Neuronal stem cell (in vitro differentiated cells): ENCODE data around the gene PGP.
A peak's percentile ranks its signal among the peaks of the same experiment; 100 is the strongest.

Experiments
- DNase-seq: peaks from one replicate; pipeline ENCODE4 v3.0.0-alpha.2; 2013; ENCODE audit warnings: low spot score
- H2AFZ ChIP-seq: one replicate; pipeline ENCODE4 v1.6.1; 2013; ENCODE audit warnings: mild to moderate bottlenecking, low read length, inconsistent platforms
- H2AK5ac ChIP-seq: 2 replicates; pipeline ENCODE4 v1.6.1; 2013; ENCODE audit warnings: low read depth, mild to moderate bottlenecking, inconsistent platforms, low read length, moderate library complexity, mixed read lengths
- H2BK120ac ChIP-seq: 2 replicates; pipeline ENCODE4 v1.6.1; 2013; ENCODE audit warnings: low read depth, mild to moderate bottlenecking, inconsistent platforms, low read length, moderate library complexity, mixed read lengths
- H2BK12ac ChIP-seq: one replicate; pipeline ENCODE4 v1.6.1; 2013; ENCODE audit warnings: low read length, inconsistent platforms
- H2BK15ac ChIP-seq: 2 replicates; pipeline ENCODE4 v1.6.1; 2013; ENCODE audit warnings: mild to moderate bottlenecking, low read length, inconsistent platforms, mixed read lengths
- H2BK5ac ChIP-seq: one replicate; pipeline ENCODE4 v1.6.1; 2013; ENCODE audit warnings: inconsistent platforms, mild to moderate bottlenecking, low read length, moderate library complexity
- H3K14ac ChIP-seq: one replicate; pipeline ENCODE4 v1.6.1; 2013; ENCODE audit warnings: low read length, inconsistent platforms
- H3K18ac ChIP-seq: 2 replicates; pipeline ENCODE4 v1.6.1; 2013; ENCODE audit warnings: low read length, inconsistent platforms
- H3K23ac ChIP-seq: 2 replicates; pipeline ENCODE4 v1.6.1; 2013; ENCODE audit warnings: low read depth, mild to moderate bottlenecking, mixed read lengths, low read length, inconsistent platforms; ENCODE audit not compliant: poor library complexity
- H3K27ac ChIP-seq: replicated peaks from 3 replicates; pipeline ENCODE4 v1.5.1; 2013; ENCODE audit warnings: low read length, inconsistent platforms
- H3K27me3 ChIP-seq, 3 experiments: 2 replicates each; pipeline ENCODE4 v1.6.1; 2013; ENCODE audit warnings: low read length in 3 of 3, mild to moderate bottlenecking in 2 of 3, inconsistent platforms in 1 of 3, low read depth in 1 of 3, mixed read lengths in 1 of 3, moderate library complexity in 1 of 3; ENCODE audit not compliant: control insufficient read depth in 3 of 3, insufficient read depth in 3 of 3
- H3K36me3 ChIP-seq, 2 donors: replicated peaks in 1 of 2; 2 replicates each; pipeline ENCODE4 v1.6.1; 2013; ENCODE audit warnings: low read length in 2 of 2; ENCODE audit not compliant: control insufficient read depth in 2 of 2, insufficient read depth in 2 of 2
- H3K4ac ChIP-seq: 2 replicates; pipeline ENCODE4 v1.6.1; 2013; ENCODE audit warnings: inconsistent platforms, mild to moderate bottlenecking, low read length, moderate library complexity
- H3K4me1 ChIP-seq, 2 donors: 1 replicate in 1 of 2; 2 replicates in 1 of 2; pipeline ENCODE4 v1.6.1; 2013; ENCODE audit warnings: low read length in 2 of 2, low read depth in 1 of 2; ENCODE audit not compliant: control insufficient read depth in 2 of 2, insufficient read depth in 1 of 2
- H3K4me2 ChIP-seq: one replicate; pipeline ENCODE4 v1.6.1; 2013; ENCODE audit warnings: mild to moderate bottlenecking, low read length, inconsistent platforms; ENCODE audit not compliant: insufficient read depth, poor library complexity, severe bottlenecking
- H3K4me3 ChIP-seq, 2 donors: 2 replicates each; pipeline ENCODE4 v1.5.1; 2013; ENCODE audit warnings: low read length in 2 of 2, mild to moderate bottlenecking in 2 of 2, inconsistent platforms in 1 of 2, moderate library complexity in 1 of 2
- H3K79me1 ChIP-seq: one replicate; pipeline ENCODE4 v1.6.1; 2013; ENCODE audit warnings: low read depth, mild to moderate bottlenecking, inconsistent platforms, low read length, moderate library complexity
- H3K9ac ChIP-seq: one replicate; pipeline ENCODE4 v1.6.1; 2013; ENCODE audit warnings: mild to moderate bottlenecking, low read depth, low read length, inconsistent platforms; ENCODE audit not compliant: poor library complexity
- H3K9me3 ChIP-seq, 2 donors: replicated peaks in 1 of 2; 2 replicates each; pipeline versions ENCODE3 to v1.6.1; 2013; ENCODE audit warnings: low read length in 2 of 2, mild to moderate bottlenecking in 2 of 2, inconsistent platforms in 1 of 2, low read depth in 1 of 2, mixed read lengths in 1 of 2, moderate library complexity in 1 of 2; ENCODE audit not compliant: control insufficient read depth in 2 of 2, insufficient read depth in 1 of 2
- H4K8ac ChIP-seq: one replicate; pipeline ENCODE4 v1.6.1; 2013; ENCODE audit warnings: low read depth, mild to moderate bottlenecking, inconsistent platforms, low read length, moderate library complexity
- H4K91ac ChIP-seq: one replicate; pipeline ENCODE4 v1.6.1; 2013; ENCODE audit warnings: low read length, low read depth, mild to moderate bottlenecking, inconsistent platforms; ENCODE audit not compliant: poor library complexity
- WGBS, 2 donors: extraction: QIAGEN DNeasy Blood & Tissue Kit; methylation state at CpG; one replicate each; pipeline ENCODE4 v1.1.7; 2013; ENCODE audit warnings: missing lambda C conversion rate in 2 of 2, mixed read lengths in 1 of 2; ENCODE audit not compliant: insufficient read length in 2 of 2, insufficient replicate concordance in 1 of 2; ENCODE audit errors: extremely low coverage in 2 of 2; 5-methylcytosine and 5-hydroxymethylcytosine counted together

The PGP gene

DNA sequence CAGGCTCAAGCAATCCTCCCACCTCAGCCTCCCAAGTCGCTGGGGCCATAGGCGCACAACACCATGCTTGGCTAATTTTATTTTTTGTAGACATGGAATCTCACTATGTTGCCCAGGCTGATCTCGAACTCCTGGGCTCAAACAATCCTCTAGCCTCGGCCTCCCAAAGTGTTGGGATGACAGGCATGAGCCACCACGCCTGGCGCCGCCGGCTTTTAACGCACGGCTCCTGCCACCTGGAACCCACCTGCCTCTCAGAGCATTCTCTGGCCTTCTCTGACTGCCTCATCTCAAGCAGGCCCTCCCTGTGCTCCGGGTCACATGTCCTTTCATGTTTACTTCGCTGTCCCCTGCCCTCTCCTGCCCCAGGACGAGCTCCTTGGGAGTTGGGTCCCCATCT is 28.6 kb downstream of the PGP start:
- WGBS, 2 donors = no CpG with 5 or more reads among the region's 13 CpGs
- Histone ChIP-seq H3K4me1 (peaks cover 3 to 6% of the 10 kb centered on the region in 2 donors), H3K18ac (no peak overlapping the region), H2BK12ac (no peak overlapping the region), H2AFZ (no peak overlapping the region), H2BK5ac (no peak overlapping the region), H4K8ac (no peak overlapping the region), H3K9me3 (no peaks in the 10 kb centered on the region), H2AK5ac (no peak overlapping the region), H3K4me3 (no peak overlapping the region), H3K27ac (no peak overlapping the region), H3K27me3 (no peaks in the 10 kb centered on the region), H3K36me3 (peaks cover 3 to 18% of the 10 kb centered on the region in 2 donors), H3K4me2 (no peak overlapping the region), H3K14ac (no peak overlapping the region), H4K91ac (no peak overlapping the region), H3K9ac (no peak overlapping the region), H2BK15ac (no peak overlapping the region), H3K4ac (no peak overlapping the region), H2BK120ac (no peak overlapping the region), H3K79me1 (no peaks in the 10 kb centered on the region), H3K23ac (peak overlapping the region; percentile 31)
- DNase-seq = no peak

- no peak for DNase-seq
- WGBS, 2 donors = no CpG with 5 or more reads among the region's 20 CpGs
- no peak overlapping the region for H2AK5ac ChIP-seq
- H3K36me3 ChIP-seq = peaks cover 3 to 18% of the 10 kb centered on the region in 2 donors
- H3K23ac ChIP-seq = peak overlapping the region; percentile 89
- H3K27me3 ChIP-seq = no peaks in the 10 kb centered on the region
- H3K9me3 ChIP-seq = no peaks in the 10 kb centered on the region
- H2AFZ ChIP-seq = no peak overlapping the region
- H2BK15ac ChIP-seq = no peak overlapping the region
- H2BK12ac ChIP-seq = no peak overlapping the region
- peaks cover 2% of the 10 kb centered on the region for H3K79me1 ChIP-seq
- no peak overlapping the region for H3K4me3 ChIP-seq
- H2BK120ac ChIP-seq = no peak overlapping the region
- H3K4me1 ChIP-seq = peaks cover 1 to 3% of the 10 kb centered on the region in 2 donors
- H3K9ac ChIP-seq = peak overlapping the region; percentile 30
- H4K91ac ChIP-seq = no peak overlapping the region
- H3K18ac ChIP-seq = no peak overlapping the region
- no peak overlapping the region for H4K8ac ChIP-seq
- no peak overlapping the region for H3K4me2 ChIP-seq
- no peak overlapping the region for H3K4ac ChIP-seq
- H3K14ac ChIP-seq = no peak overlapping the region
- H2BK5ac ChIP-seq = no peak overlapping the region
- no peak overlapping the region for H3K27ac ChIP-seq
These were observed 29.7 kb downstream of the PGP start for GRCh38 chr16:2184962-2185361.

DNA sequence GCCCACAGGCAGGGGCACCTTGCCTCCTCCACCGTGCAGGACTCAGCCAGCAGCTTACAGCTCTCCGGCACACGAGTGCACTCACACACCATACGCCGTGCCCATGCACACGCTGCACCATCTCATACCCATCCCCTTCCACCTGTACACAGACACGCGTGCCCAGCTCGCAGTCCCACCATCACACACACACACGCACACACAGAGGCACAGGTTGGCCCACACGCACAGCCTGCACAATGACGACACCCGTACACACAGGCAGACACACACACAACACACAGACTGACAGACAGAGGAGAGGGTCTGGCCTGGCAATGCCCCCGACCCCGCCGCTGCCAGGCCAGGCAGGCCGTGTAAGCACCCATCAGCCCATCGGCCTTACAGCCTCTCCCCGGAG is 30.3 kb downstream of the PGP start:
- peaks cover 0 to 3% of the 10 kb centered on the region in 2 donors for H3K4me1 ChIP-seq
- H3K27me3 ChIP-seq = no peaks in the 10 kb centered on the region
- no peak overlapping the region for H2BK120ac ChIP-seq
- no peak overlapping the region for H3K9ac ChIP-seq
- no peak overlapping the region for H3K18ac ChIP-seq
- no CpG with 5 or more reads among the region's 19 CpGs for WGBS, 2 donors
- H2AK5ac ChIP-seq = no peak overlapping the region
- peak overlapping the region in 1 of 2 donors; percentile 8 for H3K4me3 ChIP-seq
- peaks cover 2% of the 10 kb centered on the region for H3K79me1 ChIP-seq
- no peak overlapping the region for H2BK15ac ChIP-seq
- peaks cover 3 to 18% of the 10 kb centered on the region in 2 donors for H3K36me3 ChIP-seq
- no peak overlapping the region for H2AFZ ChIP-seq
- peak overlapping the region; percentile 53 for H2BK5ac ChIP-seq
- no peak overlapping the region for H3K4me2 ChIP-seq
- no peak overlapping the region for H3K14ac ChIP-seq
- H3K23ac ChIP-seq = peak overlapping the region; percentile 22
- H4K8ac ChIP-seq = no peak overlapping the region
- no peak overlapping the region for H2BK12ac ChIP-seq
- H3K27ac ChIP-seq = no peak overlapping the region
- no peak overlapping the region for H3K4ac ChIP-seq
- no peaks in the 10 kb centered on the region for H3K9me3 ChIP-seq
- no peak for DNase-seq
- H4K91ac ChIP-seq = peak overlapping the region; percentile 72

DNA sequence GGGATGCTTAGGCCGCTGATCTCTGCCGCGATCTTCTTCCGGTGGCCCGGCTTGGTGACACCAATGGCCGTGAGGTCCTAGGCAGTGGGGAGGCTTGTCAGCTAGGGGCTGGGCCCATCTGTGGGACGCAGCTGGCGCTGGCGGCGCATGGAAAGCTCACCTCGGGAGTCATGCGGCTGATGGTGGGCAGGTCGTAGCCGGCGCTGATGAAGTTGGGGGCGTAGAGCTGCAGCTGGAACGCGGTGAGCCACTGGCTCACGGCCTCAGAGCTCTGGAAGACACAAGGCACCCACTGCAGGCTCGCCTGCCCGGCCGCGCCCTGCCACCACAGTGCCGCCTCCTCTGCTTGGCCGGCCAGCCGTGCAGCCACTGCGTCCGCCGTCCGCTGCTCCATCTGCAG is 31.0 kb downstream of the PGP start:
- no peak for DNase-seq
- H3K4me2 ChIP-seq = no peak overlapping the region
- peak overlapping the region; percentile 22 for H3K23ac ChIP-seq
- no peak overlapping the region for H3K27ac ChIP-seq
- no peak overlapping the region for H3K4me3 ChIP-seq
- peak overlapping the region; percentile 53 for H2BK5ac ChIP-seq
- WGBS, 2 donors = no CpG with 5 or more reads among the region's 30 CpGs
- H2BK15ac ChIP-seq = no peak overlapping the region
- H2AK5ac ChIP-seq = no peak overlapping the region
- no peak overlapping the region for H3K9ac ChIP-seq
- no peak overlapping the region for H3K14ac ChIP-seq
- no peak overlapping the region for H2BK12ac ChIP-seq
- no peak overlapping the region for H4K91ac ChIP-seq
- no peak overlapping the region for H3K4ac ChIP-seq
- H3K36me3 ChIP-seq = peaks cover 3 to 18% of the 10 kb centered on the region in 2 donors
- H3K4me1 ChIP-seq = peaks cover 0 to 3% of the 10 kb centered on the region in 2 donors
- H3K18ac ChIP-seq = no peak overlapping the region
- no peak overlapping the region for H4K8ac ChIP-seq
- H3K27me3 ChIP-seq = no peaks in the 10 kb centered on the region
- no peak overlapping the region for H2BK120ac ChIP-seq
- no peak overlapping the region for H2AFZ ChIP-seq
- no peaks in the 10 kb centered on the region for H3K9me3 ChIP-seq
- H3K79me1 ChIP-seq = peaks cover 2% of the 10 kb centered on the region
